ENCODE data around the gene ABHD5.

DNA sequence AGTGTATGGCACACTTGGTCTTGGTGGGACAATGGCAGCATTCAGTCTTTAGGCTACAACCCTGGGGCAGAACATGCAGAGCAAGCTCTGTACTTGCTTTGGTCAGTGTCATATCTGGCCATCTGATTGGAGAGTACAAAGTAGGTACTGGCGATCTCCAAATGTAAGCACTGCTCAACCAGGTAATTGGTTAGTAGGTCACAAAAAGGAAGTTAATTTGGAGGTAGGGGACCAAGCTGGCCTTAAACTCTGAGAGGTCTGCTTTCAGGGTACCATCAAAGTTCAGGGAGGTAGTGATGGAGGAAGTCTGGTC lies 3.3 kb upstream of the ABHD5 start:
- TF ChIP-seq GATA3 (IDR thresholded peaks at IDR 0.05; ENCODE audit: low read depth, low read length) (no peak), GATA2 (IDR thresholded peaks at IDR 0.05; ENCODE audit: low read depth, low read length) (no peak)

Data from SH-SY5Y (cell line).